GM18873 (cell line): ENCODE results near the gene ETFA.

Source experiments
- ATAC-seq: cut with Tn5 transposase; IDR thresholded peaks from one replicate; pipeline ENCODE4 v1.9.1; 2021; ENCODE audit warnings: mild to moderate bottlenecking, moderate library complexity, moderate number of reproducible peaks; ENCODE audit not compliant: unreplicated experiment, low FRiP score

ETFA gene

DNA sequence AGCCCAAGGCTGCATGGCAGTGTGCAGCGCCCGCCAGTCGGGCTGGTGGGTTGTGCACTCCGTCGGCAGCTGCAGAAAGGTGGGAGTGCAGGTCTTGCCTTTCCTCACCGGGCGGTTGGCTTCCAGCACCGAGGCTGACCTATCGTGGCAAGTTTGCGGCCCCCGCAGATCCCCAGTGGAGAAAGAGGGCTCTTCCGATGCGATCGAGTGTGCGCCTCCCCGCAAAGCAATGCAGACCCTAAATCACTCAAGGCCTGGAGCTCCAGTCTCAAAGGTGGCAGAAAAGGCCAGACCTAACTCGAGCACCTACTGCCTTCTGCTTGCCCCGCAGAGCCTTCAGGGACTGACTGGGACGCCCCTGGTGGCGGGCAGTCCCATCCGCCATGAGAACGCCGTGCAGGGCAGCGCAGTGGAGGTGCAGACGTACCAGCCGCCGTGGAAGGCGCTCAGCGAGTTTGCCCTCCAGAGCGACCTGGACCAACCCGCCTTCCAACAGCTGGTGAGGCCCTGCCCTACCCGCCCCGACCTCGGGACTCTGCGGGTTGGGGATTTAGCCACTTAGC lies 29.6 kb upstream of the ETFA start:
- no peak for ATAC-seq

DNA sequence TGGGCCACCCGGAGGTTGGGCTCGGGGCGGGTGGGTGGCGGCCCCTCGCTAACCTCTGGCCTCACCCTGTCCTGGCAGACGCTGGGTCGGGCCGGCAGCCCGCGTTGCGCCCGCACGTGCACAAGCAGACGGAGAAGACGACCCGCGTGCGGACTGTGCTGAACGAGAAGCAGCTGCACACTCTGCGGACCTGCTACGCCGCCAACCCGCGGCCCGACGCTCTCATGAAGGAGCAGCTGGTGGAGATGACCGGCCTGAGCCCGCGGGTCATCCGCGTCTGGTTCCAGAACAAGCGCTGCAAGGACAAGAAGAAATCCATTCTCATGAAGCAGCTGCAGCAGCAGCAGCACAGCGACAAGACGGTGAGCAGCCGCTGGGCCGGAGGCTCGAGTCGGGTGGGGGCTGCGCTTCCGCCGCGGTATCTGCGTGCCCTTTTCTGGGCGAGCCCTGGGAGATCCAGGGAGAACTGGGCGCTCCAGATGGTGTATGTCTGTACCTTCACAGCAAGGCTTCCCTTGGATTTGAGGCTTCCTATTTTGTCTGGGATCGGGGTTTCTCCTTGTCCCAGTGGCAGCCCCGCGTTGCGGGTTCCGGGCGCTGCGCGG lies 29.0 kb upstream of the ETFA start:
- ATAC-seq, result no peak

- ATAC-seq, result no peak
Observed at GRCh38 chr15:76339305-76340197, 28.3 kb upstream of the ETFA start.

DNA sequence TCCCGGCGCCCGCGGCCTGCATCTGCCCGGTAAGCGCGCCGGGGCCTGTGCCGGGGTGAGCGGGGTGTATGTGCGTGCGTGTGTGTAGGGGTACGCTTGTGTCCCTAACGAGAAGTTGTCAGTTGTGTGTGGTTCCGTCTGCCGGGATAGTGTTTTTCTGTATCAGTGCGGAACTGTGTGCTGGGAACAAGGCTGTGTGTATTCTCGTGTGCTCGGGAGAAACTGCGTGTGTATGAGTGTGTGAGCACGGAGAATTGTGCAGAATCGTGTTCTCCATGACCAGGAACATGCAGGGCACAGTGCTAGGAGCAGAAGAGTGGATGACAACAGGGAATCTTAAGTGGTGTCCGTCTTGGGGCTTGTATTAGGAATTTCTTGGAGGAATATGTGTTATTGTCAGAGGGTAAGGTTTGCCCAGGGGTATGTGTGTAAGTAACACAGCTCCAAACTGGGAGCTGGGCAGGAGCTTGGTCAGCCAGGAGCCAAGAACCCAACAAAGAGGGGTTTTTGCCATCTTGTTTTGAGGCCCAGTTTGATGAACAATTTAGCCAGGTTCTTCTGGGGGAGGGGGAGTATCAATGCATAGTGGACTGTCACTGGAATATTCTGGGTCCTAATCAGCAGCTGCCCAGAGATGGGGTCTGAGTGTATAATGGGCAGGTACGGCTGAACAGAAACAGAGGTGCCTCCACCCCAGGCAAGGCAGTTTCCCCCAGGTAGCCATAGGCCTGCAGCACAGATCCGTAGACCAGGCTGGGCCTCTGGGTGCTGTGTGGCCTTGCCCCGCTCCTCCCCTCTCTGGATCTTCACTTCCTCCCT lies 27.4 kb upstream of the ETFA start:
- no peak for ATAC-seq

GRCh38 chr15:76337696-76338485 lies 26.6 kb upstream of the ETFA start:
- ATAC-seq, result no peak

DNA sequence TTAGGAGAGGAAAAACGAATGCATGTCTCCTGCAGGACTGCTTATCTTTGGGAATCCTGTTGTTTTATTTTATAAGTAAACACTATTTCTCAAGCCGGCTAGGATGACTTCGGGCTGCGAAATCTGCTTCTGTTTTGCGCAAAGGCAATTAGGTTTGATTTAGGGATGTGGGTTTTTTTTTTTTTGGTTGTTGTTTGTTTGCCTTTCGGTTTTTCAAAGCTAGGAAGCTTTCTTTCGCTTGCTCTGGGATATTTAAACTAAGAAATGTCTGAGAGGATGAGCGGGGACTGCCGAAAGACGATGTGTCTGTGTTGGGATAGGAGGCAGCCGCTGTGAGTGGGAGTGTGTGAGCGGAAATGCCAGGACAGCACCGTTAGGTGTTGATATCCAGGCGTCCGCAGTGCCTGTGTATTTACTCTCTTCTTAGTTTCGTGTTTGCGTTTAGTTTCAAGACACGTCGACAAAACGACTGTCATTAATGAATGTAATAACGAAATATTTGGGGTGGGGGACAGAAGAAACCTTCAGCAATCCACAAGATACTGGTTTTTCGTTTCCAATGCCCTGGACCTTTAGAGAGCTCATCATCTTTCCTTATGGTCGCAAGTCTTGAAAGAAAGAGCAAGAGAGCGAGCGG lies 25.9 kb upstream of the ETFA start:
- ATAC-seq, result no peak

- ATAC-seq, result peak; percentile 45
Observed at GRCh38 chr15:76336254-76337058, 25.2 kb upstream of the ETFA start, which contains the start of gene ISL2. ISL2 (plus strand) TSS chr15:76336773; CDS start chr15:76336884, 111 bp downstream.

- no peak for ATAC-seq
Observed at GRCh38 chr15:76335307-76336253, 24.3 kb upstream of the ETFA start.

DNA sequence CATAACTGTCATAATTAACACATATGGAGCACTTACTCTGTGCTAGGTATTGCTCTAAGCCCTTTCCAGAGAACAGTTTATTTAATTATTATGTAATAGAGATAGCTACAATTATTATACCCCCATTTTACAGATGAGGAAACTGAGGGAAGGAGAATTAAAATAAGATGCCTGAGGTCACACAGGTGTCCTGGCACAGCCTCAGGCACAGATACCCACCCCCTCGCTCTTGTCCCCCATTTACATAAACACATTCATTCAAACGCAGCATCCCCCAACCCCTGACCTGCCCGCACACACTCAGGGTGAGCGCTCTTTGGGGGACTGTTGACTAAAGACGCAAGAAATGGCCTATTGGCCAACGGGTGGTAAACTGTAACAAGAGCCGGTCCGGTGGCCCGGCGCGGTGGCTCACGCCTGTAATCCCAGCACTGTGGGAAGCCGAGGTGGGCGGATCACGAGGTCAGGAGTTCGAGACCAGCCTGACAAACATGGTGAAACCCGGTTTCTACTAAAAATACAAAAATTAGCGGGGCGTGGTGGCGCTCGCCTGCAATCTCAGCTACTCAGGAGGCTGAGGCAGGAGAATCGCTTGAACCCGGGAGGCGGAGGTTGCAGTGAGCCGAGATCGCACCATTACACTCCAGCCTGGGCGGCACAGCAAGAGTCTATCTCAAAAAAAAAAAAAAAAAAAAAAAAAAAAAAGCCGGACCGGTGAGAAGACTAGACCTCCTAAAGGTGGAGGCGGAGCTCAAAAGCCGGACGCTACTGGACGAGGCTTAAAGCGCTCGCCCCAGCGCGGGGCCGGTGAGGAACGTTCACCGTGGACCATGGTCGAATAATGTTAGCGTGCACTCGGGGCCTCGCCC lies 23.4 kb upstream of the ETFA start:
- ATAC-seq, result no peak

- no peak for ATAC-seq
Observed at GRCh38 chr15:76333720-76334437, 22.6 kb upstream of the ETFA start.

DNA sequence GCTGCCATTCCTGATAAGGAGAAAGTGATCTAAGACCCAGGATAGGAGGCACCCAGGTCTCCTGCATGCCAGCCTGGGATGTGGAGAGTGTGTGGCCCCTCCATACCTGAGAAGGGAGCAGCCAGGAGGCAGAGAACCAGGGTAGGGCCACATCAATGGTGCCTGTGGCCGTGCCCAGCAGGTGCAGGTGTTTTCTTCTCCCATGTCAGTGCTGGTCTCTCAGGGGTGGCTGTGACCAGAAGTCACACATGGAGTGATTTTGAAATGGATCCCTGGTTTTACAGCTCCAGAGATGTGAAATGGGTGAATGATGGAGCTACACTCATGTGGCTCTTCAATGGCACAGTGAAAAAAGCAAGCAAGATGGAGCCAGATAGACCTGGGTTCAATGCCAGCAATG lies 22.0 kb upstream of the ETFA start:
- no peak for ATAC-seq

DNA sequence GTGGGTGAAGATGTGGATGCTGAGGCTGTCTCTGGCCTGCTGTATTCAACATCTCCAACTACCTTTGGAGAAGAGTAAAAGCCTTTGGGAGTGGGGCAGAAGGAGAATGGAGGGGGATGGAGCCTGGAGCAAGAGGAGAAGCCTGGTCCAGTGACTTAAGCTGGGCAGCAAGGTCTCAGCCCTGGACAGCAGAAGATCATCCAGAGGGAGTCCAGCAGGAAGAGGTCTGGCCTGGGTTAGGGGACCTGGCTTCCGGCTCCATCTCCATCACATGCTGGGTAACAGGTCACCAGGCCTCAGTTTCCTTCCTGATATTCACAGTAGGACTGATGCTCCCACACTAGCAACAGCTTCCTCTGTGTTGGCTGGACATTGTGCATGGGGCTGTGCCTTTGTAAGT lies 21.5 kb upstream of the ETFA start:
- no peak for ATAC-seq

DNA sequence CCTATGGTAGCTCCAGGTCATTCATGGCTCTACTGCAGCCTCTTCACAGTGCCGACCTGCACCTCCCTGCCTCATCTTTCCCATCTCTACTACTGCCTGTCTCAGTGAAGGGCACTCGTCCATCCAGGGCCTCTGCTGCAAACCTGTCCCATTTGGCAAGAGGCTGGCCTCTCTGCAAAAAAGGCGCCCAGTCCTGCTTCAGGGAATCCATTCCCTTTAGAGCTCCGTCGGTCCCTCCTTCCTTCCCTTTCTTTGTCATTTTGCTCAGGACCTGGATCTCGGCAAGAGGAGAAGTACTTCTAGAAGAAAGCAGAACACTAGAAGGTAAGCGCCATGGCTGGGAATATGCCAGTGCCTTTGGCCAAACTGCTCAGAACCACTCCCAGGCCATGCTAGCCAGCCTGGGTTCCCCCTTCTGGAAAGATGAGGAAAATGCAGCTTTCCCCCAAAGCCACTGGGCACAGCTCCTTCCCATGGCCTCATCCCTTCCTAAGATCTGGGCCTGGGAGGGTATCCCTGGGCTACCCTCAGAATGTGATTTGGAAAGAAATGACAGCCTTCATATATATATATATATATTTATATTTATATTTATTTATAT lies 18.9 kb upstream of the ETFA start:
- ATAC-seq, result no peak

GRCh38 chr15:76328958-76329357 lies 17.7 kb upstream of the ETFA start:
- ATAC-seq, result no peak

GRCh38 chr15:76328106-76328696 lies 16.9 kb upstream of the ETFA start:
- no peak for ATAC-seq
